ENCODE results near the gene NR5A1. TPM values are rescaled to one million over a fixed set of nuclear protein-coding genes. Genes with fewer than 3 reads are reported as not detected.

The NR5A1 gene
- total RNA-seq, 1 donor from 2014 or later, result not detected

DNA sequence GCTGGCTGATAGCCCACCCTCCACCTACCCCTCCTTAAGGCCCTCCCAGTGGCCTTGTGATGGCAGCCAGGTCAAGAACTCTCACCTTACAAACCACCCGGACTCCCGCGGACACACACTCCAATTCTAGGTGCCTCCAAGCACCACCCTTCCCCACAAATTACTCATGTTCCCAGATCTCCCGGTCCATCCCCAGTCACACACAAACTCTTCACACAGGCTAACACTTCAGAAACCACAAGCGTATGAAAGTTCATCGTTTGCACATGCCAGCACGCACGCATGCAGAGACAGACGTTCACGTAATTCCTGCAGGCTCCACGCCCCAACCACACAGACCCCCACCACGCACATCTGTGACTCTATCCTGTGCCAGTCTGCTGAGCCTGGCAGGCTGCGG, 18.0 kb downstream of the NR5A1 start:
- no peak for DNase-seq (ENCODE audit: low read depth)
- TF ChIP-seq, protein P1, sequence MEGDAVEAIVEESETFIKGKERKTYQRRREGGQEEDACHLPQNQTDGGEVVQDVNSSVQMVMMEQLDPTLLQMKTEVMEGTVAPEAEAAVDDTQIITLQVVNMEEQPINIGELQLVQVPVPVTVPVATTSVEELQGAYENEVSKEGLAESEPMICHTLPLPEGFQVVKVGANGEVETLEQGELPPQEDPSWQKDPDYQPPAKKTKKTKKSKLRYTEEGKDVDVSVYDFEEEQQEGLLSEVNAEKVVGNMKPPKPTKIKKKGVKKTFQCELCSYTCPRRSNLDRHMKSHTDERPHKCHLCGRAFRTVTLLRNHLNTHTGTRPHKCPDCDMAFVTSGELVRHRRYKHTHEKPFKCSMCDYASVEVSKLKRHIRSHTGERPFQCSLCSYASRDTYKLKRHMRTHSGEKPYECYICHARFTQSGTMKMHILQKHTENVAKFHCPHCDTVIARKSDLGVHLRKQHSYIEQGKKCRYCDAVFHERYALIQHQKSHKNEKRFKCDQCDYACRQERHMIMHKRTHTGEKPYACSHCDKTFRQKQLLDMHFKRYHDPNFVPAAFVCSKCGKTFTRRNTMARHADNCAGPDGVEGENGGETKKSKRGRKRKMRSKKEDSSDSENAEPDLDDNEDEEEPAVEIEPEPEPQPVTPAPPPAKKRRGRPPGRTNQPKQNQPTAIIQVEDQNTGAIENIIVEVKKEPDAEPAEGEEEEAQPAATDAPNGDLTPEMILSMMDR (conservative IDR thresholded peaks at IDR 0.05; ENCODE audit: low read depth, low read length), result no peak
- no peak overlapping the region for H3K4me3 ChIP-seq (ENCODE audit: low read depth, low read length)

DNA sequence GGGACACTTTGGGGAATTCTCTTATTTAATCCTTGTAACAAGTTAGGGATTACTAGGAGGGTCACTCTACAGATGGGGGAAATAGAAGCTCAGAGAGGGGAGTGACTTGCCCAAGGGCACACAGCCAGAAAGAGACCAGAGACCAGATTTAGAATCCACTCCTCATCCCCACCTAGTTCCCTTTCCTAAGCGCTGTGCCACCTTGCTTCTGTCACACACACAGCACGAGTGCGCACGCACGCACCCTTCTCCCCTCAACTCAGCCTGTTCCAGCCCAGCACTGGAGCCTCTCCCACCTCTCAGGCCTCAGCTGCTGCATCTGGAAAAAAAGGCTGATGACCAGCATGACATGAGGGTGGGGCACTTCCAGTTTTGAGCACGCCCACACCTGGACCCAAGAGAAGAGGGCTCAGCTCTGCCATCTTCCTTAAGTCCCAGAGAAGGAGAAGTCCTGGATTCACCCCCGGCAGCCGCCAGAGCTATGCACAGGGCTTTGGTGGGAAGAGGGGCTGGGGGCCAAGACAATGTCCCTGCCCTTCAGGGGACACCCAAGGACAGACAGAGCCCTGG, 18.5 kb downstream of the NR5A1 start:
- DNase-seq (ENCODE audit: low read depth), result no peak
- H3K4me3 ChIP-seq (ENCODE audit: low read depth, low read length), result no peak overlapping the region
- TF ChIP-seq, protein P1 (conservative IDR thresholded peaks at IDR 0.05; ENCODE audit: low read depth, low read length), result no peak

GRCh38 chr9:124487260-124488182, 19.7 kb downstream of the NR5A1 start:
- TF ChIP-seq, protein P1 (conservative IDR thresholded peaks at IDR 0.05; ENCODE audit: low read depth, low read length), result no peak
- DNase-seq (ENCODE audit: low read depth), result no peak
- H3K4me3 ChIP-seq (ENCODE audit: low read depth, low read length), result no peak overlapping the region

- TF ChIP-seq, protein P1 (conservative IDR thresholded peaks at IDR 0.05; ENCODE audit: low read depth, low read length), result no peak
- DNase-seq (ENCODE audit: low read depth), result no peak
- H3K4me3 ChIP-seq (ENCODE audit: low read depth, low read length), result no peak overlapping the region
These were observed 20.4 kb downstream of the NR5A1 start for GRCh38 chr9:124486778-124487259.

DNA sequence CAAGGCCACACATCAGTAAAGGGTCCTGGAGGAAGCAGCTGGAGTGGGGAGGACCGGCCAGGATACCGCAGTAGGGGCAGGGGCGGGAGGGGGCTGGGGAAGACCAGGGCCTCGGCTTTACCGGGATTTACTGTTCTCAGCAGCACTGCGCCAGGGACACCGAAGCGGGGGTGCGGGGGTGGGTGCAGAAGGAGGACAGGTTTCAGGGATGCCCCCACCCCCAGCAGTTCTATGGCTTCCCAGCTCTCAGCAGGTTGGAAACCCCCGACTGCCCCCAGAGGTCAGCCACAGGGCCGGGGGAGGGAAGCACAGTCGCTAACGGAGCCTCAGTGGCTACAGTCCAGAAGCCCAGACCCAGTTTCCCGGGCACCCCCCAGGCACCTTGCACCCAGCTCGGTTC, 21.3 kb downstream of the NR5A1 start:
- DNase-seq (ENCODE audit: low read depth), result no peak
- TF ChIP-seq, protein P1 (conservative IDR thresholded peaks at IDR 0.05; ENCODE audit: low read depth, low read length), result no peak
- no peak overlapping the region for H3K4me3 ChIP-seq (ENCODE audit: low read depth, low read length)

DNA sequence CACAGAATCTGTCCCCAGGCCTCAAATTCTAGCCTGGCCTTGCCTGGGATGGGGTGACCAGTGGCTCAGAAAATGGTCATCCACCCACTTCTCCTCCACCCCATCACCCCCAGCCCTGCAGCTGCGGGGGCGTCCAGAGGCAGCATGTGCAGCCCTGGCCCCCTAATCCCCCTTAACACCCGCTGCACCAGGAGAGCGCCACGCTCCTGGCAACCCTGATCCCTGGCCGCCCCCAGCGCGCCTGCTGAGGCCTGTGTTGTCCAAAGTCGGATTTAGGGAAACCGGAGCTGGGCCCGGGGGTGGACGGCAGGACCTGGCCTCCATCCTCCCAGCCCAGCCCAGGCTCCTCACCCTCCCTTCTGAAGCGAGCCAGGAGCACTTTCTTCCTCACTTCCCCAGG, 22.0 kb downstream of the NR5A1 start:
- TF ChIP-seq, protein P1 (conservative IDR thresholded peaks at IDR 0.05; ENCODE audit: low read depth, low read length), result no peak
- H3K4me3 ChIP-seq (ENCODE audit: low read depth, low read length), result no peak overlapping the region
- no peak for DNase-seq (ENCODE audit: low read depth)

Data from epithelial cell of proximal tubule (primary cell).